SK-N-SH treated with all-trans-retinoic acid at 6 μM for 48 hours (cell line): ENCODE data around the gene CAPN1.

Experiments
- ARNTL ChIP-seq: fragments of 450-650 bp; formaldehyde crosslinking; IDR thresholded peaks from 2 replicates; pipeline ENCODE4 v1.5.0; 2020; ENCODE audit warnings: low read depth, mild to moderate bottlenecking, moderate library complexity, borderline replicate concordance
- OSR1 ChIP-seq: fragments of 250-450 bp; sonication (Bioruptor Pico); IDR thresholded peaks from 2 replicates; pipeline ENCODE4 v1.8.0; 2022; ENCODE audit warnings: moderate library complexity, mild to moderate bottlenecking, inconsistent platforms
- PATZ1 ChIP-seq: fragments of 250-450 bp; sonication (Bioruptor Pico); IDR thresholded peaks from 2 replicates; pipeline ENCODE4 v1.8.0; 2020; ENCODE audit warnings: mild to moderate bottlenecking, moderate library complexity, borderline replicate concordance
- POU6F1 ChIP-seq: fragments of 250-450 bp; sonication (Bioruptor Pico); IDR thresholded peaks from 2 replicates; pipeline ENCODE4 v1.8.0; 2021; ENCODE audit warnings: low read depth, mild to moderate bottlenecking, moderate library complexity, borderline replicate concordance
- PPARA ChIP-seq: fragments of 250-450 bp; sonication (Bioruptor Pico); IDR thresholded peaks from 2 replicates; pipeline ENCODE4 v1.5.0; 2020; ENCODE audit warnings: mild to moderate bottlenecking, borderline replicate concordance
- RARB ChIP-seq: fragments of 250-450 bp; sonication (Bioruptor Pico); IDR thresholded peaks from 2 replicates; pipeline ENCODE4 v1.8.0; 2021; ENCODE audit warnings: mild to moderate bottlenecking, moderate library complexity
- TCF4 ChIP-seq: fragments of 250-450 bp; sonication (Bioruptor Pico); IDR thresholded peaks from 2 replicates; pipeline ENCODE4 v1.8.0; 2021; ENCODE audit warnings: mild to moderate bottlenecking, moderate library complexity, borderline replicate concordance
- ZNF565 ChIP-seq: fragments of 450-650 bp; formaldehyde crosslinking; conservative IDR thresholded peaks from 2 replicates; pipeline ENCODE4 v1.5.0; 2020; ENCODE audit warnings: low read depth, mild to moderate bottlenecking, moderate library complexity
- ZNF8 ChIP-seq: fragments of 450-650 bp; formaldehyde crosslinking; IDR thresholded peaks from 2 replicates; pipeline ENCODE4 v1.5.0; 2020; ENCODE audit warnings: mild to moderate bottlenecking, moderate library complexity

- TF ChIP-seq ZNF8 (CRISPR knock-in tag) (no peak), OSR1 (CRISPR knock-in tag) (no peak), TCF4 (CRISPR knock-in tag) (no peak), ZNF565 (CRISPR knock-in tag) (no peak), POU6F1 (CRISPR knock-in tag) (no peak), PPARA (CRISPR knock-in tag) (no peak), PATZ1 (CRISPR knock-in tag) (no peak), ARNTL (CRISPR knock-in tag) (no peak), RARB (CRISPR knock-in tag) (no peak)
These were observed 46.2 kb downstream of the CAPN1 start for GRCh38 chr11:65227879-65228278.
